Transverse colon (tissue), 4 donors: ENCODE data around the gene EIF4EBP2.

Experiments
- EP300 ChIP-seq: sonication (generic); formaldehyde crosslinking; IDR thresholded peaks from one replicate; pipeline ENCODE4 v1.6.1; 2017; ENCODE audit warnings: antibody characterized with exemption, low read depth
- POLR2A ChIP-seq: fragments of 450-650 bp; IDR thresholded peaks from one replicate; pipeline ENCODE4 v1.6.1; 2016; ENCODE audit warnings: antibody characterized with exemption, mild to moderate bottlenecking, moderate library complexity
- POLR2AphosphoS5 ChIP-seq, 3 donors: sonication (generic); formaldehyde crosslinking; IDR thresholded peaks; one replicate each; pipeline ENCODE4 v1.6.1; 2016; ENCODE audit warnings: antibody characterized with exemption in 3 of 3
- TF ChIP-seq, protein P1 (sequence below), 5 experiments: fragments of 200-600 bp in 3 of 5; fragments of 450-650 bp in 2 of 5; sonication (generic) in 3 of 5; IDR thresholded peaks; 1 replicate in 2 of 5; 2 replicates in 3 of 5; pipeline ENCODE4 v1.5.1; 2016 to 2017; ENCODE audit warnings: antibody characterized with exemption in 5 of 5, inconsistent platforms in 3 of 5, mild to moderate bottlenecking in 2 of 5, moderate library complexity in 1 of 5

DNA sequence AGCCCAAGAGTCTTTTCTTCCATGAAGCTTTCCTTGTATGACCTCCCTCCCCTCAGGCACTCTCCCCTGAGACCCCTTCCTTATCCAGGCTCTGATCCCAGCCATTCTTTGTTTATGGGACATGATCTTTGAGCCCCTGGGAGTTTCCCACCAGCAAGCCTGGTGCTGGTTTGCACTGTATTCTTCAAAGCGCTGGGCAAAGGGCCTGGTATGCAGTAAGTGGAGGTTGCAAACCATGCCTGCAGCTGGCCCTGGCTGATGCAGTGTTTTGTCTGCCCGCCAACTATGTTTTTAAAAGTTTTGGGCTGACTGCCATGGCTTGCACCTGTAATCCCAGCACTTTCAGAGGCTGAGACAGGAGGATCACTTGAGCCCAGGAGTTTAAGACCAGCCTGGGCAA lies 44.3 kb downstream of the EIF4EBP2 start:
- TF ChIP-seq, protein P1, sequence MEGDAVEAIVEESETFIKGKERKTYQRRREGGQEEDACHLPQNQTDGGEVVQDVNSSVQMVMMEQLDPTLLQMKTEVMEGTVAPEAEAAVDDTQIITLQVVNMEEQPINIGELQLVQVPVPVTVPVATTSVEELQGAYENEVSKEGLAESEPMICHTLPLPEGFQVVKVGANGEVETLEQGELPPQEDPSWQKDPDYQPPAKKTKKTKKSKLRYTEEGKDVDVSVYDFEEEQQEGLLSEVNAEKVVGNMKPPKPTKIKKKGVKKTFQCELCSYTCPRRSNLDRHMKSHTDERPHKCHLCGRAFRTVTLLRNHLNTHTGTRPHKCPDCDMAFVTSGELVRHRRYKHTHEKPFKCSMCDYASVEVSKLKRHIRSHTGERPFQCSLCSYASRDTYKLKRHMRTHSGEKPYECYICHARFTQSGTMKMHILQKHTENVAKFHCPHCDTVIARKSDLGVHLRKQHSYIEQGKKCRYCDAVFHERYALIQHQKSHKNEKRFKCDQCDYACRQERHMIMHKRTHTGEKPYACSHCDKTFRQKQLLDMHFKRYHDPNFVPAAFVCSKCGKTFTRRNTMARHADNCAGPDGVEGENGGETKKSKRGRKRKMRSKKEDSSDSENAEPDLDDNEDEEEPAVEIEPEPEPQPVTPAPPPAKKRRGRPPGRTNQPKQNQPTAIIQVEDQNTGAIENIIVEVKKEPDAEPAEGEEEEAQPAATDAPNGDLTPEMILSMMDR (IDR thresholded peaks at IDR 0.05) = no peak
- TF ChIP-seq POLR2AphosphoS5 (IDR thresholded peaks at IDR 0.05) (no peak), POLR2A (no peak), EP300 (no peak)
